HEK293 (cell line): Measurements from ENCODE around the gene FYCO1.

ENCODE experiments used
- CTCF ChIA-PET: fragments of 350-600 bp; formaldehyde crosslinking; extraction: SDS; loops from one replicate; lab custom pipeline; 2021; ENCODE audit warnings: antibody characterized with exemption; lab: Yijun Ruan, JAX
- POLR2A ChIA-PET: fragments of 300-600 bp; formaldehyde crosslinking; extraction: SDS; loops from one replicate; lab custom pipeline; 2020; ENCODE audit warnings: antibody characterized with exemption, inconsistent platforms; lab: Yijun Ruan, JAX
- H3K27ac ChIP-seq: fragments of 200-500 bp; sonication (Bioruptor generic); 2 replicates; pipeline ENCODE4 v1.5.1; 2014; ENCODE audit warnings: low read depth, low read length, control low read depth, inconsistent platforms; ENCODE audit errors: extremely low read depth
- H3K36me3 ChIP-seq, 2 experiments: fragments of 200-500 bp in 1 of 2; sonication (Bioruptor generic) in 1 of 2; 1 replicate in 1 of 2; 2 replicates in 1 of 2; pipeline ENCODE4 v1.5.1; 2014 to 2017; ENCODE audit warnings: inconsistent platforms in 2 of 2, low read length in 2 of 2; ENCODE audit not compliant: control insufficient read depth in 2 of 2, insufficient read depth in 1 of 2
- H3K4me1 ChIP-seq: fragments of 200-500 bp; sonication (Bioruptor generic); 2 replicates; pipeline ENCODE4 v1.5.1; 2014; ENCODE audit warnings: mild to moderate bottlenecking, low read length, inconsistent platforms; ENCODE audit not compliant: control insufficient read depth, insufficient read depth
- H3K4me3 ChIP-seq: 2 replicates; pipeline ENCODE4 v1.5.1; 2011; ENCODE audit warnings: low read depth, mild to moderate bottlenecking, control low read depth, low read length, moderate library complexity
- H3K9me3 ChIP-seq: fragments of 200-500 bp; sonication (Bioruptor generic); 2 replicates; pipeline ENCODE4 v1.5.1; 2014; ENCODE audit warnings: low read depth, low read length, inconsistent platforms; ENCODE audit not compliant: control insufficient read depth, insufficient read depth
- GLI4 ChIP-seq: fragments of 450-650 bp; formaldehyde crosslinking; IDR thresholded peaks from 2 replicates; pipeline ENCODE4 v1.5.1; 2016; ENCODE audit warnings: missing biosample characterization, missing genetic modification characterization
- KLF7 ChIP-seq: fragments of 450-650 bp; formaldehyde crosslinking; IDR thresholded peaks from 2 replicates; pipeline ENCODE4 v1.5.1; 2016; ENCODE audit warnings: missing biosample characterization, missing genetic modification characterization, borderline replicate concordance
- KLF8 ChIP-seq: fragments of 450-650 bp; formaldehyde crosslinking; IDR thresholded peaks from 2 replicates; pipeline ENCODE4 v1.5.1; 2016; ENCODE audit warnings: missing biosample characterization, missing genetic modification characterization
- PRDM4 ChIP-seq: fragments of 450-650 bp; formaldehyde crosslinking; IDR thresholded peaks from 2 replicates; pipeline ENCODE4 v1.5.1; 2017; ENCODE audit warnings: missing biosample characterization, missing genetic modification characterization
- SCRT1 ChIP-seq: fragments of 450-650 bp; formaldehyde crosslinking; IDR thresholded peaks from 2 replicates; pipeline ENCODE4 v1.5.1; 2016; ENCODE audit warnings: missing biosample characterization, missing genetic modification characterization, borderline replicate concordance
- SCRT2 ChIP-seq: fragments of 450-650 bp; formaldehyde crosslinking; IDR thresholded peaks from 2 replicates; pipeline ENCODE4 v1.5.1; 2016; ENCODE audit warnings: missing biosample characterization, missing genetic modification characterization
- TCF7L2 ChIP-seq: IDR thresholded peaks from 2 replicates; pipeline ENCODE4 v1.6.1; 2011; ENCODE audit warnings: low read depth, mild to moderate bottlenecking, inconsistent platforms, low read length, moderate library complexity, borderline replicate concordance
- WT1 ChIP-seq: fragments of 450-650 bp; formaldehyde crosslinking; IDR thresholded peaks from 2 replicates; pipeline ENCODE4 v1.5.1; 2016; ENCODE audit warnings: missing biosample characterization, missing genetic modification characterization
- YY2 ChIP-seq: fragments of 450-650 bp; formaldehyde crosslinking; IDR thresholded peaks from 2 replicates; pipeline ENCODE4 v1.5.1; 2016; ENCODE audit warnings: missing biosample characterization, missing genetic modification characterization
- ZEB2 ChIP-seq: fragments of 450-650 bp; formaldehyde crosslinking; IDR thresholded peaks from 2 replicates; pipeline ENCODE4 v1.5.1; 2016; ENCODE audit warnings: missing biosample characterization, missing genetic modification characterization
- ZNF324 ChIP-seq: fragments of 450-650 bp; formaldehyde crosslinking; IDR thresholded peaks from 2 replicates; pipeline ENCODE4 v1.5.1; 2016; ENCODE audit warnings: missing biosample characterization, missing genetic modification characterization
- ZNF423 ChIP-seq: fragments of 450-650 bp; formaldehyde crosslinking; IDR thresholded peaks from 2 replicates; pipeline ENCODE4 v1.5.1; 2016; ENCODE audit warnings: missing biosample characterization, missing genetic modification characterization
- ZNF677 ChIP-seq: fragments of 450-650 bp; IDR thresholded peaks from 2 replicates; pipeline ENCODE4 v1.5.0; 2018; ENCODE audit warnings: missing biosample characterization, mild to moderate bottlenecking, missing genetic modification characterization, moderate library complexity
- TF ChIP-seq, protein P1 (sequence below): fragments of 450-650 bp; formaldehyde crosslinking; IDR thresholded peaks from 2 replicates; pipeline ENCODE4 v1.5.1; 2016; ENCODE audit warnings: missing biosample characterization, missing genetic modification characterization
- TF ChIP-seq, protein P2 (sequence below): fragments of 450-650 bp; formaldehyde crosslinking; conservative IDR thresholded peaks from 2 replicates; pipeline ENCODE4 v1.5.1; 2016; ENCODE audit warnings: low read depth, missing biosample characterization, missing genetic modification characterization
- TF ChIP-seq, protein P3 (sequence below): fragments of 450-650 bp; formaldehyde crosslinking; IDR thresholded peaks from 2 replicates; pipeline ENCODE4 v1.5.1; 2017; ENCODE audit warnings: missing biosample characterization, missing genetic modification characterization
- TF ChIP-seq, protein P4 (sequence below): fragments of 450-650 bp; formaldehyde crosslinking; IDR thresholded peaks from 2 replicates; pipeline ENCODE4 v1.5.1; 2016; ENCODE audit warnings: missing biosample characterization, missing genetic modification characterization

Gene FYCO1

DNA sequence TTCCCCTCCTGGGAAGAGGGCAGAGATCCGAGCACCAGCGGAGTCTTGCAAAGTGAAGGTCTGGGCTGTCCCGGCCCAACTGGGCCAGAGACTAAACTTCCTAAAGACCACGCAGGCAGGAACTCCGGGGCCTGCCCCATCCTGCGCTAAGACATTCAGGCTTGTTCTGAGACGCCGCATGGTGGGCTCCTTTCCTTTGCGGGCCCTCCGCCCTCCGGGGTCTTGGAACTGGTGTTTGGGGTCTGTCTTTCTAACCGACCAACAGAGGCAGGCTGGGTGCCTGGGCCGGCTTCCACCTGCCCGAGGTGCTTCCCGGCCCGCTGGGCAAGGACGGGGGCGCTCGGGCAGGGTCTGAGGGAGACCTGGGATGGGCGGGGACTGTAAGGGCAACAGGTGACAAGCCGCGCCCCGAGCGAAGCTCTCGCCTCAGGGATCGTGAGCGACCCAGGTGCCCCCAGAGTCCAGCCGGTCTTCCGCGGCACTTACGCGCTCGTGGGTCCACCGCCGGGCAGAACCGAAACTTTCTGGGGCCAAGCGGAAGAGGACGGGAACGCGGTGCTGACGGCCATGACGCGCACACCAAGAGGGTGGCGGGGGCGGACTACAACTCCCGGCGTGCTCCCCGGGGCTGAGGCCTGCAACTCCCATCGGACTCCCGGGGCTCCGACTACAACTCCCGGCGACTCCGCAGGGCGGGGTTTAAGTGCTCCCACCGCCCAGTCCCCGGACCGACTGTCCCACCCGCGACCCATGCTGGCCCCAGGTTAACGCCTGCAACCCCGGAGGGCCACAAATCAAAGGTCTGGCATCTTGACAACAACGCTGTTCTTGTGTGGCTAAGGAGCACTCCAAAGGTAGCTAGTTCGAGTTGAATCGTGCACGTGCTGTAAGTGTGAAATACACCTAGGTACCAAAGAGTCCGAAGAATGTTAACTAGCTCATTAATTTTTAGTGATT is at the start of gene FYCO1:
FYCO1 (minus strand) TSS at position 589 of the 957 bp plus-strand sequence. CDS start 10,914 bp downstream, outside the sequence.
- H3K9me3 ChIP-seq: no peaks in the 10 kb centered on the region
- no peaks in the 10 kb centered on the region for H3K4me1 ChIP-seq
- peak within 1 kb of the TSS; percentile 54; the same call in 1 of the 2 replicates for H3K27ac ChIP-seq
- peaks cover 0 to 4% of the 10 kb centered on the region in 2 experiments; a peak in 1 of 3 replicates for H3K36me3 ChIP-seq
- POLR2A ChIA-PET: interaction anchor here (0.6 kb wide), 1 partner anchor 480 kb away, joined by 3 read pairs; no protein-coding TSS in a partner anchor
- CTCF ChIA-PET: no interaction called here
- peak within 1 kb of the TSS; percentile 89 for H3K4me3 ChIP-seq
- TF ChIP-seq SCRT2 (tag by site-specific recombination) (peak; percentile 100), KLF7 (0 out of 2 replicates have a peak, but pooled peaks have one; percentile 56), ZNF324 (no peak), ZNF423 (tag by site-specific recombination) (peak; percentile 21; the same call in 1 of the 2 replicates), TCF7L2 (no peak), SCRT1 (tag by site-specific recombination) (peak; percentile 95), ZEB2 (tag by site-specific recombination) (peak; percentile 62), GLI4 (no peak), YY2 (peak; percentile 82), PRDM4 (tag by site-specific recombination) (0 out of 2 replicates have a peak, but pooled peaks have one; percentile 43), KLF8 (tag by site-specific recombination) (peak; percentile 93), WT1 (peak; percentile 66), ZNF677 (no peak)
- TF ChIP-seq, protein P1, sequence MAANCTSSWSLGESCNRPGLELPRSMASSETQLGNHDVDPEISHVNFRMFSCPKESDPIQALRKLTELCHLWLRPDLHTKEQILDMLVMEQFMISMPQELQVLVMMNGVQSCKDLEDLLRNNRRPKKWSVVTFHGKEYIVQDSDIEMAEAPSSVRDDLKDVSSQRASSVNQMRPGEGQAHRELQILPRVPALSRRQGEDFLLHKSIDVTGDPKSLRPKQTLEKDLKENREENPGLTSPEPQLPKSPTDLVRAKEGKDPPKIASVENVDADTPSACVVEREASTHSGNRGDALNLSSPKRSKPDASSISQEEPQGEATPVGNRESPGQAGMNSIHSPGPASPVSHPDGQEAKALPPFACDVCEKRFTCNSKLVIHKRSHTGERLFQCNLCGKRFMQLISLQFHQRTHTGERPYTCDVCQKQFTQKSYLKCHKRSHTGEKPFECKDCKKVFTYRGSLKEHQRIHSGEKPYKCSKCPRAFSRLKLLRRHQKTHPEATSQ (tag by site-specific recombination): no peak
- TF ChIP-seq, protein P2, sequence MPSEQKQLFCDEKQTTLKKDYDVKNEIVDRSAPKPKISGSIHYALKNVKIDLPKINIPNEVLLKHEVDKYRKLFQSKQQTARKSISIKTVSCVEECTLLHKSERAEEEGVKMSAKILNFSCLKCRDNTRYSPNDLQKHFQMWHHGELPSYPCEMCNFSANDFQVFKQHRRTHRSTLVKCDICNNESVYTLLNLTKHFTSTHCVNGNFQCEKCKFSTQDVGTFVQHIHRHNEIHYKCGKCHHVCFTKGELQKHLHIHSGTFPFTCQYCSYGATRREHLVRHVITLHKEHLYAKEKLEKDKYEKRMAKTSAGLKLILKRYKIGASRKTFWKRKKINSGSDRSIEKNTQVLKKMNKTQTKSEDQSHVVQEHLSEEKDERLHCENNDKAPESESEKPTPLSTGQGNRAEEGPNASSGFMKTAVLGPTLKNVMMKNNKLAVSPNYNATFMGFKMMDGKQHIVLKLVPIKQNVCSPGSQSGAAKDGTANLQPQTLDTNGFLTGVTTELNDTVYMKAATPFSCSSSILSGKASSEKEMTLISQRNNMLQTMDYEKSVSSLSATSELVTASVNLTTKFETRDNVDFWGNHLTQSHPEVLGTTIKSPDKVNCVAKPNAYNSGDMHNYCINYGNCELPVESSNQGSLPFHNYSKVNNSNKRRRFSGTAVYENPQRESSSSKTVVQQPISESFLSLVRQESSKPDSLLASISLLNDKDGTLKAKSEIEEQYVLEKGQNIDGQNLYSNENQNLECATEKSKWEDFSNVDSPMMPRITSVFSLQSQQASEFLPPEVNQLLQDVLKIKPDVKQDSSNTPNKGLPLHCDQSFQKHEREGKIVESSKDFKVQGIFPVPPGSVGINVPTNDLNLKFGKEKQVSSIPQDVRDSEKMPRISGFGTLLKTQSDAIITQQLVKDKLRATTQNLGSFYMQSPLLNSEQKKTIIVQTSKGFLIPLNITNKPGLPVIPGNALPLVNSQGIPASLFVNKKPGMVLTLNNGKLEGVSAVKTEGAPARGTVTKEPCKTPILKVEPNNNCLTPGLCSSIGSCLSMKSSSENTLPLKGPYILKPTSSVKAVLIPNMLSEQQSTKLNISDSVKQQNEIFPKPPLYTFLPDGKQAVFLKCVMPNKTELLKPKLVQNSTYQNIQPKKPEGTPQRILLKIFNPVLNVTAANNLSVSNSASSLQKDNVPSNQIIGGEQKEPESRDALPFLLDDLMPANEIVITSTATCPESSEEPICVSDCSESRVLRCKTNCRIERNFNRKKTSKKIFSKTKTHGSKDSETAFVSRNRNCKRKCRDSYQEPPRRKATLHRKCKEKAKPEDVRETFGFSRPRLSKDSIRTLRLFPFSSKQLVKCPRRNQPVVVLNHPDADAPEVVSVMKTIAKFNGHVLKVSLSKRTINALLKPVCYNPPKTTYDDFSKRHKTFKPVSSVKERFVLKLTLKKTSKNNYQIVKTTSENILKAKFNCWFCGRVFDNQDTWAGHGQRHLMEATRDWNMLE (tag by site-specific recombination): peak; percentile 37; the same call in 1 of the 2 replicates
- TF ChIP-seq, protein P3, sequence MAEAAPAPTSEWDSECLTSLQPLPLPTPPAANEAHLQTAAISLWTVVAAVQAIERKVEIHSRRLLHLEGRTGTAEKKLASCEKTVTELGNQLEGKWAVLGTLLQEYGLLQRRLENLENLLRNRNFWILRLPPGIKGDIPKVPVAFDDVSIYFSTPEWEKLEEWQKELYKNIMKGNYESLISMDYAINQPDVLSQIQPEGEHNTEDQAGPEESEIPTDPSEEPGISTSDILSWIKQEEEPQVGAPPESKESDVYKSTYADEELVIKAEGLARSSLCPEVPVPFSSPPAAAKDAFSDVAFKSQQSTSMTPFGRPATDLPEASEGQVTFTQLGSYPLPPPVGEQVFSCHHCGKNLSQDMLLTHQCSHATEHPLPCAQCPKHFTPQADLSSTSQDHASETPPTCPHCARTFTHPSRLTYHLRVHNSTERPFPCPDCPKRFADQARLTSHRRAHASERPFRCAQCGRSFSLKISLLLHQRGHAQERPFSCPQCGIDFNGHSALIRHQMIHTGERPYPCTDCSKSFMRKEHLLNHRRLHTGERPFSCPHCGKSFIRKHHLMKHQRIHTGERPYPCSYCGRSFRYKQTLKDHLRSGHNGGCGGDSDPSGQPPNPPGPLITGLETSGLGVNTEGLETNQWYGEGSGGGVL (tag by site-specific recombination): peak; percentile 5; the same call in 1 of the 2 replicates
- TF ChIP-seq, protein P4, sequence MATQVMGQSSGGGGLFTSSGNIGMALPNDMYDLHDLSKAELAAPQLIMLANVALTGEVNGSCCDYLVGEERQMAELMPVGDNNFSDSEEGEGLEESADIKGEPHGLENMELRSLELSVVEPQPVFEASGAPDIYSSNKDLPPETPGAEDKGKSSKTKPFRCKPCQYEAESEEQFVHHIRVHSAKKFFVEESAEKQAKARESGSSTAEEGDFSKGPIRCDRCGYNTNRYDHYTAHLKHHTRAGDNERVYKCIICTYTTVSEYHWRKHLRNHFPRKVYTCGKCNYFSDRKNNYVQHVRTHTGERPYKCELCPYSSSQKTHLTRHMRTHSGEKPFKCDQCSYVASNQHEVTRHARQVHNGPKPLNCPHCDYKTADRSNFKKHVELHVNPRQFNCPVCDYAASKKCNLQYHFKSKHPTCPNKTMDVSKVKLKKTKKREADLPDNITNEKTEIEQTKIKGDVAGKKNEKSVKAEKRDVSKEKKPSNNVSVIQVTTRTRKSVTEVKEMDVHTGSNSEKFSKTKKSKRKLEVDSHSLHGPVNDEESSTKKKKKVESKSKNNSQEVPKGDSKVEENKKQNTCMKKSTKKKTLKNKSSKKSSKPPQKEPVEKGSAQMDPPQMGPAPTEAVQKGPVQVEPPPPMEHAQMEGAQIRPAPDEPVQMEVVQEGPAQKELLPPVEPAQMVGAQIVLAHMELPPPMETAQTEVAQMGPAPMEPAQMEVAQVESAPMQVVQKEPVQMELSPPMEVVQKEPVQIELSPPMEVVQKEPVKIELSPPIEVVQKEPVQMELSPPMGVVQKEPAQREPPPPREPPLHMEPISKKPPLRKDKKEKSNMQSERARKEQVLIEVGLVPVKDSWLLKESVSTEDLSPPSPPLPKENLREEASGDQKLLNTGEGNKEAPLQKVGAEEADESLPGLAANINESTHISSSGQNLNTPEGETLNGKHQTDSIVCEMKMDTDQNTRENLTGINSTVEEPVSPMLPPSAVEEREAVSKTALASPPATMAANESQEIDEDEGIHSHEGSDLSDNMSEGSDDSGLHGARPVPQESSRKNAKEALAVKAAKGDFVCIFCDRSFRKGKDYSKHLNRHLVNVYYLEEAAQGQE (tag by site-specific recombination): 0 out of 2 replicates have a peak, but pooled peaks have one; percentile 14
